Breast epithelium (tissue), 3 donors: ENCODE measurements around the gene SLC7A5.
"Not testable (repeated sequence)": the region's sequence is repeated elsewhere in the genome, so short reads cannot be mapped to it uniquely, and the experiment has no call there.

ENCODE experiments used
- POLR2A ChIP-seq: fragments of 450-650 bp; IDR thresholded peaks from one replicate; pipeline ENCODE4 v1.6.1; 2016; ENCODE audit warnings: antibody characterized with exemption, mild to moderate bottlenecking, moderate library complexity
- TF ChIP-seq, protein P1 (sequence below), 3 donors: fragments of 450-650 bp; IDR thresholded peaks; one replicate each; pipeline ENCODE4 v1.5.1; 2016 to 2017; ENCODE audit warnings: antibody characterized with exemption in 3 of 3, mild to moderate bottlenecking in 3 of 3, moderate library complexity in 3 of 3

DNA sequence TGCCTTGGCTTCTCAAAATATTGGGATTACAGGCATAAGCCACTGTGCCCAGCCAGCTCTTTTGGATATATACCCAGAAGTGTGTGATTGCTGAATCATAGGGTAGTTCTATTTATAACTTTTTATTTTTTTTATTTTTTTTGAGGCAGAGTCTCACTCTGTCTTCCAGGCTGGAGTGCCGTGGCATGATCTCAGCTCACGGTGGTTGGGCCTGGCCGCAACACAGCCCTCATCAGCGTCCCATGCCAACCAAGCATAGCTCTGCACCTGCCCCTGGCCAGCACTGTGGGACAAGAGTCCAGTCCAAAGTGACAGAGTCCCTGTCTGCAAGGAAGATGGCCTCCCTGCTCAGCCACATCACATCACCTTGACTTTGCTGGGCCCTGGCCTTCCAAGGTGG lies 24.7 kb upstream of the SLC7A5 start:
- TF ChIP-seq, protein P1, sequence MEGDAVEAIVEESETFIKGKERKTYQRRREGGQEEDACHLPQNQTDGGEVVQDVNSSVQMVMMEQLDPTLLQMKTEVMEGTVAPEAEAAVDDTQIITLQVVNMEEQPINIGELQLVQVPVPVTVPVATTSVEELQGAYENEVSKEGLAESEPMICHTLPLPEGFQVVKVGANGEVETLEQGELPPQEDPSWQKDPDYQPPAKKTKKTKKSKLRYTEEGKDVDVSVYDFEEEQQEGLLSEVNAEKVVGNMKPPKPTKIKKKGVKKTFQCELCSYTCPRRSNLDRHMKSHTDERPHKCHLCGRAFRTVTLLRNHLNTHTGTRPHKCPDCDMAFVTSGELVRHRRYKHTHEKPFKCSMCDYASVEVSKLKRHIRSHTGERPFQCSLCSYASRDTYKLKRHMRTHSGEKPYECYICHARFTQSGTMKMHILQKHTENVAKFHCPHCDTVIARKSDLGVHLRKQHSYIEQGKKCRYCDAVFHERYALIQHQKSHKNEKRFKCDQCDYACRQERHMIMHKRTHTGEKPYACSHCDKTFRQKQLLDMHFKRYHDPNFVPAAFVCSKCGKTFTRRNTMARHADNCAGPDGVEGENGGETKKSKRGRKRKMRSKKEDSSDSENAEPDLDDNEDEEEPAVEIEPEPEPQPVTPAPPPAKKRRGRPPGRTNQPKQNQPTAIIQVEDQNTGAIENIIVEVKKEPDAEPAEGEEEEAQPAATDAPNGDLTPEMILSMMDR (IDR thresholded peaks at IDR 0.05), result not testable (repeated sequence)
- not testable (repeated sequence) for TF ChIP-seq POLR2A
